Activated CD8-positive, alpha-beta memory T cell treated with anti-CD3 and anti-CD28 coated beads, Interleukin-2, amount 50 U/mL, for 1 hour (primary cell): ENCODE results near the gene URB2.
A peak's percentile ranks its signal among the peaks of the same experiment; 100 is the strongest.

ENCODE experiments used
- DNase-seq: peaks from one replicate; pipeline ENCODE4 v3.0.0-alpha.2; 2020; ENCODE audit errors: extremely low read depth

URB2 gene

DNA sequence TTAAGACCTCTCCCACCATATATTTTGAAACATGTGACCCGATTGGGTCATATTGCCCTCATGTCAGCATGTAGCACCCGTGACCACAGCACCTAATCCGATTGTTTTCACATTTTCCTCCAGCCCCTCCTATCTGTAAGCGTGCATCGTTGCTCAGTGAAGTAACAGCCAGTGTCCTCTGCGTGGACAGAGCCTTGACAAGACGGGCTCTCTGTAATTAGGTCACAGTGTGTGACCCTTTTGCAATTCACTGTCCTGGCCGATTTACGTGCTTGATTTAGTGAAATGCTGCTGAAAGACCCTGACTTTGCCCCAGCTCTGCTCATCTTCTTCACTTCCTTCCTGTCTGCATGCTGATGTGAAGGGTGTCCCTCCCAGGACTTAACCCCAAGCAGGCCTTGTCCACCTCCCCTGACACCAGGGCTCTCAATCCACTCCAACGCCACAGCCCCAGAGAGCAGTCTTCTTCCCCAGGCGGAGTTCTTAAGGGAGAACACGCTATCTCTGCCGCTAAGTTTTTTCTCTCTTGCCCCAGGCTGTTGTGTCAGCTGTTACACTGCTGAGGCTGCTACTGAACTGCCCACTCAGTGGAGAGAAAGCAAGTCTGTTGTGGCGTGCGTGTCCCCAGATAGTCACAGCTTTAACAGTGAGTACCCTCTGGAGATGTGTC lies 19.4 kb downstream of the URB2 start:
- no peak for DNase-seq

DNA sequence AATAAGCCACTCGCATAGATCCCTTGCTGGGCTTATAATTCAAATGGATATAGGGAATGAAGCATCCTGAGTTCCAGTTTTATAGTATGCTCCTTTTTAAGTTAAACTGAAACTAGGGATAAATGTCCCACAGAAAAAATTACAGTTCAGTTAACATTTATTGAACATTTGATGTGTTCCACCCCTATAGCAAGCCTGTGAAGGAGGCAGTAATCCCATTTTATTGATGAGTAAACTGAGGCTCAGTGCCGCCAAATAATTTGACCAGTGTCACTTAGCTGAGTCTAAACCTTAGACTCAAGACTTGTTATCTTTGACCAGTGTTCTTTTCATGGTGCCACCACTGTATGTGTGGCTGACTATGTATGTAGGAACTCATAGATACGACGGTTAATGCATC lies 22.4 kb downstream of the URB2 start:
- DNase-seq, result no peak

DNA sequence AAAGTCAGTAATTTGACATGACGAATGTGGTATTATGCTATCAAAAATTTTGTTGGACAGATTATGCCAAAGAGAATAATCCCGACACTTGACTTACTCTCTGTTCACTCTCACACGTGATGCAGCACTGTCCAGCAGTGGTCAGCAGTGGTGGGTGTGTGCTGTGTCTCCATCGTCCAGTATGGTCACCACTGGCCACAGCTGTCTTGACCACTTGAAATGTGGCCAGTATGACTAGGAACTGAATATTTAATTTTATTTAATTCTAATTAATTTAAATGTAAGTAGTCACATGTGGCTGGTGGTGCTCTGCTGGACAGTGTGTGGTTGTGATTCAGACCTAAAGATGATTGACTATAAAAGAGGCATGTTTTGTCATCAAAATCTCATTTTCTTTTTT lies 24.0 kb downstream of the URB2 start:
- no peak for DNase-seq

DNA sequence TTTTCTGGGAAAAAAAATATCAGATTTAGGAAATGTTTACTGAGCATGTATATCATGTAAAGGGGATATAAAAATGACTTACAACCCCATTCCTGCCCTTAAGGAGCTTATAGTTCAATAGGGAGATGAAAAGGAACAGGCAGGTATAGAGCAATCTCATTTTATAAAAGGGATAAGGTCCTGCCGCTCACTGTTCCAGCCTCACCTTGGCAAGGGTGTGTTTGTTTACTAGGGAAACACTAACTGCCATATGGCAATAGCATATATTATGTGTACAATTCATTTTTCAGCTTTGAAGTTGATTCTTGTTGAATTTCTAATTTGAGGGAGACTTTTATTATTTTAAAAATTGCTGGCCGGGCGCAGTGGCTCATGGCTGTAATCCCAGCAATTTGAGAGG lies 25.5 kb downstream of the URB2 start:
- DNase-seq, result no peak

DNA sequence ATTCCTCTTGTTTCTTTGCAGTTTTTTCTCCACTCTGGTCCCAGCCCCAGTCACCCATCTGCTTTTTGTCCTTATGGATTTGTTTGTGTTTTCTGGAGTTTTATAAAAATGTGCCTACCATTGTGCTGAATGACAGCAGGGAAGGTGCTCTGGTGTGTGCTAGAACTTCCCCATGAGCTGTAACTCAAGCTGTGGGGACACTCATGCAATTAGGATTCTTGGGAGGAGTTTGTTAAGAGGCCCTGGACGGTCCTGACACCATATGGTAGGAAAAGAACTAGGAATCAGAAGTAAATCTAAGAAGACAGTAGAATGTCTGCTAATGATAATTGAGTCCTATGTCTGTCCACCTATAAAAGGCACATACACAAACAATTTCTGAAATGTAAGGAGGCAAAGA lies 27.4 kb downstream of the URB2 start:
- DNase-seq, result no peak

DNA sequence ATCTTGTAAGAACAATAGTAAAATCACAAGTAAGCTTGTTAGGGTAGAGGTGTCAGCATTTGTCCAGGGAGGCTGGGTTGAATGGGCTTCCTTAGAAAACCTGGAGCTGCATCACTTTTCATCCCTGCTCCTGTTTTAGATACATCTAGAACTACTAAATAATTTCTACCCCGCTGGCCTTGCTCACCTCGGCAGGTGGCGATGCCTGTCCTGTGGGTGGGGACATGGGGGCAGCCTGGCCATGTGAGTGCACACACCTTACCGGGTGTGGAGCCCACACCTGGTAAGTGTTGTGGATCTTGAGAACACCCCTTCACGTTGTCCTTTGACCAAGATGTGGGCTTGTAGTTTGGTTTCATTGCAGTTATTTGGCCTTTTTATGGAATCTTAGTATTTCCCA lies 29.7 kb downstream of the URB2 start:
- no peak for DNase-seq

DNA sequence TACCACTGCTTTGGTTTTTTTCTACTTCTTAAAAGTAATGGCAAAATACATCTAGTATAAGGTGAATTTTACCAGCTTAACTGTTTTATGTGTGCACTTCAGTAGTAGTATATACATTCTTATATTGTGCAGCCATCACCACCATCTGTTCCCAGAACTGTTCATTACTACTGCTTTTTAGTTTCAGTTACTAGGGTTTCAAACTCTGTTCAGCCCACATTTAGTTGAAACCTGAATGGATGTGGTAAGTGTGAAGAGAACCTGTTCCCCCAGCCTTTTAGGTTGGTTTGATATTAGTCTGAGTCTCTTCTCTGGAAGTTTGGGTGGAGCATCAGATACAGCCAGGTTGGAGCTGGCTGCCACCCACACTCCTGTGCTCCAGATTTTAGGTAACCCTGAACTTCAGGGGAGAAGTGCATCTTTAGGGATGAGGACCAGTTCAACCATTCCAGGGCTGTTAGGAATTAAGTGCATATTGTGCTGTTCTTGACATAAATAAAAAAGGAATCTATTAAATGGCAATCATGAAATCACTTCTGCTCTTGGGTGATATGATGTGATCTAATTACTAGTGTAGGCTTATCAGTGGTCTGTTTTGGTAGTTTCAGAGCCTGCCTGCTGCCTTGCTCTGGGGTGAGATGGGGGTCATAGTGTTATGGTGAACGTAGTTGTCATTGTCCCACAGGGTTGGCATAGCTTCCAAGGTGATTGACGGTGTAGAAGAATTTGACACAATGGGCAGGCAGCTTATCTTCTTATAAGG lies 32.1 kb downstream of the URB2 start:
- DNase-seq, result no peak

DNA sequence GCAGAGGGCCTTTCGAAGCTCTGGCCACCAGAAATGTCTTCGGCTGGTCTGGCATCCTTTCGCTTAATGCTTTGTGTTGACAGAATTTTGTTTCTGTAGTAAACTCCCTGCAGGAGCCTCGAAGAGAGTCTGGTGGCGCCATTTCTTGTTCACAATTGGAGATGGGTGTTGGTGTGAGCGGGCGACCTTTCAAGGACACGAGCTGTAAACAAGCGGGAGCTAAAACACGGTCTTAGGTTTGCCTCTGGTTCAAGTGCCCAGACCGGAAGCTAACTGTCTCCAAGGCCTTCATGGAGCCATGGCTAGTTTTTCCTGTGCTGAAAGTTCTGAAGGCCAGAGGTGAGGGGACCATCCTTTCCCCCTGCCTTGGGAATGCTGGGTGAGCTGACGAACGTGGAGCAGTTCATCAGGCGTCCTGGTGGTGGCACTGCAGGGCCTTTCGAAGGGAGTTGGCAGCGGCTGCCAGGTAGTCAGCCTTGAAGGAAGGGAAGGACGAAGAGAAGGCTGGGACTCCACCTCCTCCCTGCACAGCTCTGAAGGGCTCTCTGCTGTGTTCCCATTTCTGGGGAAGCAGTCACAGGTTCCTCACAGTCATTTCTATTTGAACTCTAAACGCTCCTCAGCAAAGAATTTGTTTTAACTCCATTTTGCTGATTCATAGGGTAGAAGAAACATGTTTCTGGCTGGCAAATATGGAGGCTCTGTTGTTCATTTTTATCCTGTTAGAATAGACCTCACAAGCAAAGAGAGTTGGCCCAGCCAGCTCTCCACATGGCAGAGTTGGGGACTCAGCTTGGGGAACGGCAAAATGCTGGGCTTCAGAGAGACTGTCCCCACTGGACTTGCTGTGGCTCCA lies 35.2 kb downstream of the URB2 start:
- no peak for DNase-seq

DNA sequence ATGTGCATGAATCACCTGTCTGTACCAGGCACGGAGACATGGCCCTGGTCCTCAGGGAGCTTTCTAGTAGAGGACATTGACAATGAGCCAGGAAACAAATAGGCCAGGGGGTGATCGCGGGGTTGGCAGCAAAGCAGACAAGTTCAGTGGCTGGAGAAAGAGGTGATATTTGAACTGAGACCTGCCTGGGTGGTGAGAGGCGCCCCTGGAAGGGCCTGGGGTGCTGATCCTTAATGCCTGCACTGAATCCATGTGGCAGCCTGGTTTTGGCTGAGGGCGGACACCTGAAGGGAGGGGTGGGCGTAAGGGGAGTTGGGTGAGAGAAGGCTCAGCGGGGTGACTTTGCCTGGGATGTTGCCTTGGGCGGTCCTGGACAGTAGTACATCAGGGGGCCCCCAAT lies 35.9 kb downstream of the URB2 start:
- no peak for DNase-seq

DNA sequence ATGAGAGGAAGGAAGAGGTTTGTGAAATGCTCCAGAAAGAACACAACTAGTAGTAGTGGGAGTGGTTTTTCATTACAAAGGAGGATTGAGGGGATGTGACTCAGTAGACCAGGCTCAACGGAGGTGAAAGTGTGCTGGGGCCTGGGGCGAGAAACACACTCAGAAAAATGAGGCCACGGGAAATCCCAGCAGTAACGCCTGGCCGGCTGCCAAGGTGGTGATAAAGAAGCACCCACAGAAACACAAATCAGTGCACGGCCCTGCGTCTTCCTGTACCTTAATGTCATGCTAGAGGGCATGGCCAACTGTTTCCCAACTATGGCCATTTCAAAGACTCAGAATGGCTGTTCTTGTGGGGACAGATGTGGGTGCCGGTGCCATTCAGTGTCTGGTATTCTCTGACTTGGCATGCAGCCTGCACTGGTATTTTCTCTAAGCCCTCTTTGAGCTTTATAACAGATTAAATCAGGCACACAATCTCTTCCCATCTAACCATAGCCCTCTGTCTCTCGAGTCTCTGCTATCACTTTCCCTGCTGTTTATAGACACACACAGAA lies 38.2 kb downstream of the URB2 start:
- peak; percentile 33 for DNase-seq

DNA sequence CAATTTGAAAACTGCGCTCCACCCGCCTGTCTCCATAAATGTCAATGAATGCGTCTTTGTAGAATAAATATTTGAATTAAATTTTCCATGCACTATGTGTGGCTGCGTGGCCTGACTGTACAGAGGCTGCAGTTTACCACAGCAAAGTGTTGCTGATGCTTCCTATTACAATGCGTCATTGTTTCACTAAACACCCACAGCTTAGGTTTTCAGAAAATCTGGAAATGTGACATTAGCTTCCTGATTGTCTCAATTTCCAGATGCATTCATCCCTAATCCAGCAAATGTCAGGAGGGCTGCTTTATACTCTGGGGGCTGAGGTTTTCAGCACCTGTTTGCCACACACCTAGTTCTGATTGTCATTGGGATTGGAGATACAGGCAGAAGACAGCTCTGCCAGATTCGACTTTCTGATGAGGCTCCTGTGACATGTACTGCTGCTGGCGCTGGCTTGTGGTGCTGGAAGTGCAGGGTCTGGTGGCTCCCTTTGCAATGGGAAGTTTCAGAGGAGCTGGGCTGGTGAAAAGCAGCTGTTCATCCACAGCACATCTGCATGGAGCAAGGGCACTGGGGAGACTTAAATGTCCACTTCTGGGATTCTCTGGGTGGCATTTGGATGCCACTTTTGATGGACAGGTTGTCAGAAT lies 40.0 kb downstream of the URB2 start:
- no peak for DNase-seq

DNA sequence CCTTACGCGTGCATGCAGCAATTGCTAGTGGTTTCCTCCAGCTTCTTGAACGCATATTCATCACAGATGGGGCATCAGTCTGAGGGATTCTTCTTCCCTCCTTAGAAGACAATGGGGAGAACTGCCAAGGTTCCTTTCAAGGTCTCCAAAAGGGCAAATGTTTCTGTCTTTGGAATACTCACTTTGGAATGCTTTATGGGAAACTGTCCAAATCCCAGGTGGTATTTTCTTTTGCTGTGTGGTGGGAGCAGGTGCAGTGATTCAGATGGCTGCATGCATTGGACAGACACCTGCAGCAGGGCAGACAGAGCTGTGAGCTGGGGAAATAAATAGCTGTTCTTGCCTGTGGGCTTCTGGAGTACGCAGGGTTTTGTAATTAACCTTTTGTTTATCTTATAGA lies 40.5 kb downstream of the URB2 start:
- DNase-seq, result no peak

DNA sequence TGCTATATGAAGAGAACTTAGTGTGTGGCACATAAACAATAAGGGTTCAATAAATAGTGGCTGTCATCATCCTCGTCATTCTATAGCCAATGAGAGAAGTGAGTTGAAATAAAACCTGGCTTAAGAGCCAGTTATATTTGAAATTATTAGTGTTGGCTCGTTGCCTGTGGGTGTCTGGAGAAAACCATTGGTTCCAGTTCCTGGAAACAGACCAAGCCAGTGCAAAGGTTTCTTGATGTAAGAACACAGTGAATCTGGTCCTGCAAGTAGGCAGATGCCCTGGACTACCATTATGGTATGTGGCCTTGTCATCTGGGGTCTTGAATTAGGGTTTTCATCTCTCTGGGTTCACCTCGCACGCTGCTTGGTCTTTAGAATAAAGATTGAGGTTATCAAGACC lies 43.3 kb downstream of the URB2 start:
- no peak for DNase-seq

DNA sequence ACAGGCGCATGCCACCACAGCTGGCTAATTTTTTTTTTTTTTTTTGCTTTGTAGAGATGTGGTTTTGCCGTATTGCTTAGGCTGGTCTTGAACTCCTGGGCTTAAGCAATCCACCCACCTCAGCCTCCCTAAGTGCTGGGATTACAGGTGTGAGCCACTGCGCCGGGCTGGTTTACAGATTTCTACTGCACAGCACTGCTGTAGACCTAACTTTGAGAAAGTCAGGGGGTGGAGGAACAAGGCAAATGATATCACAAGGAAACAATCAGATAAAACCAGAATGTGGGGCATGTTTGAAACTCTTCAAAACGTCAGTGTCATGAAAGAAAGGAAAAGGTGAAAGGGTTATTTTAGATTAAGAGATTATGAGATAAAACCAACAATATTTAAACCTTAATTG lies 45.3 kb downstream of the URB2 start:
- DNase-seq, result no peak

DNA sequence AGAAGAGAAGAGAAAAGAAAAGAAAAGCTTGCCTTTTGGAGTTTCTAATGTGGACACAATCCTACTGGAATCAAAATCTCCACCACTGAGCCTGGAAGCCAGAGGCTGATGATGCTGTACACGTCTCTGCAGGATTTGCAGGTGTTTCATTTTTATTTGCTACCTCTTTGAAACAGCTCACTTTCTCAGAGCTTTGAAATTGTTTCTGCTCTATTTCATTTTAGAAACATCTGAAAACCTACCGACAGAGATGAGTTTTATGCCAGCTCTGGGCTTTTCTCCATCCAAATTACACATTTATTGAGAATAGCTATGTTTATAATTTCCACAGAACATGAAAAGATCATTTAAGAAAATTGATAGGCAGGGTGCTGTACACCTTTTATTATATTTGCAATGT lies 46.2 kb downstream of the URB2 start:
- no peak for DNase-seq

DNA sequence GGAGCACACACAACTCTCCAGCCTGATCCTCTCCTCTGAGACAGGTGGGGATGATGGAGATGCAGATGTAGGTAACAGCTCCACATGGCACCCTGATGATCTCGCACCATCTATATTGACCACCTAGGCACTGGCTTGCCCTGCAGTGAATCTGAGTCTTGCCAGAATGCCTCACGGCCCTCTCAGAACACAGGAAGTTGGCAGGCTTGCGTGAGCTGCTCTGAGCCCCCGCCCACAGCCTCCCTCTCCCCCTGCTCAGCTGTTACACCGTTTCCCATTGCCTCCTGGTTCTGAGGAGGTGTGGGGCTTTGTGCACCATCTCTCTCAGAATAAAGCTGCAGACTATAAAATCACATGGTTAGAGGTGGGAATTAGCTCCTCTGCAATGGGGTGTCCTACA lies 48.0 kb downstream of the URB2 start:
- no peak for DNase-seq

DNA sequence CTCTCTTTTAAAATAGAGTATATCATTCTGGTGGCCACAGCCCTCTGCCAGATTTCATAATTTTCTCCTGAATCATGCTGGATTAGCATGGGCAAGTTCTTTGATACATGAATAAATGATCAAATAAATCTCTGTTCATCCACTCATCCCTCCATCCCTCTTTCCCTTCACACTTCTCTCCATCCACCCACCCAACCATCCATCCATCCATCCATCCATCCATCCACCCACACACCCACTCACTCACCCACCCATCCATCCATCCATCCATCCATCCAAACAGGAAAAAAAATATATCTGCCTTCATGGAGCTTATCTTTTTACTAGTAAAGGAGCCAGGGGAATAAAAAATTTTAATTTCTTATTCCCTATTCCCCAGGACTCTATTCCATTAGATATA lies 49.3 kb downstream of the URB2 start:
- no peak for DNase-seq

DNA sequence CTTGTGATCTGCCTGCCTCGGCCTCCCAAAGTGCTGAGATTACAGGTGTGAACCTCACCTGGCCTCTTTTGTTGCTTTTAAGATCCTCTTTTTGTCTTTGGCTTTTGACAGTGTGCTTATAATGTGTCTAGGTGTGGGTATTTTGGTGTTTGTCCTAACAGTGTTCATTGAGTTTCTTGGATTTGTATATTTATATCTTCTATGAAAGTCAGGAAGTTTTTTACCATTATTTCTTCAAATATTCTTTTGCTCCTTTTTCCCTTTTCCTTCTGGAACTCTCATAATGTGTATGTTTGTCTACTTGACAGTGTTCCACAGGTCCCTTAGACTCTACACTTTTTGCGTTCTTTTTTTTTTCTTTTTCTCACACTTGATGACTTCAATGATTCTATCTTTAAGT lies 59.1 kb downstream of the URB2 start:
- no peak for DNase-seq

DNA sequence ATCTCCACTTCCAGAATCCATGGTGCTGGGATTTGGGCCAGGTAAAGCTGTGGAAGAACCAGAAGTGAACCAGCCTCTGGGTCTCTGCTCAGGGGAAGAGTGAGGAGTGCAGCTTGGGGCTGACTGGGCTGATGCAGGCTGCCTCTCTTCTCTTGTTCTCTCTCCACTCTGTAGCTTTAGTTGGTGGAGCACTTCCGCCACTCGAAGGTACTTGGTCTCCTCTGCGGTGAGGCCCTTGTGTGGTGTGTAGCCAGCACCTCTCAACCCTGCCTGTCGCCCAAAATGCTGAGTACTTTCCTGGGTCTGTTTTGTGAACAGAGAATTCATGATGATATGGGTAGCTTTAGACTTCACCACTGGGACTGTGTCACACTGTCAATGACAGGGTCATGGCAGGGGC lies 63.2 kb downstream of the URB2 start:
- no peak for DNase-seq

DNA sequence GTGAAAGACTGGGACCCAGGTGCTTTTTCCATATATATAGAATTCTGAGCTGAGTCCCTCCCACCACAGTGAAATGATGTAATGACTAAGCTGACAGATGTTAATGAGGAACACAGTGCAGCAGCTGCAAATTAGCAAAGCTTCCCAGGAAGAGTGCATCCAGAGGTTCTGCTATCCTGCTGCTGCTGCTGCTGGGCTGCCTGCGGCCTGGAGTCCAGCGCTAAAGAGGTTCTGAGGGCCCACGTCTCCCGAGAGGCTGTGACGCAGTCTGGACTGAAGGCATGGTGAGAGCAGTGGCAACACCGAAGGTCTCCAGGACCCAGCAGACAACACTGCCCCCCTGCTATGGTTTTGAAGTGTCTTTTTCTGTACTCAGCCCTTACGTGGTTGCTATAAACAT lies 63.9 kb downstream of the URB2 start:
- no peak for DNase-seq

DNA sequence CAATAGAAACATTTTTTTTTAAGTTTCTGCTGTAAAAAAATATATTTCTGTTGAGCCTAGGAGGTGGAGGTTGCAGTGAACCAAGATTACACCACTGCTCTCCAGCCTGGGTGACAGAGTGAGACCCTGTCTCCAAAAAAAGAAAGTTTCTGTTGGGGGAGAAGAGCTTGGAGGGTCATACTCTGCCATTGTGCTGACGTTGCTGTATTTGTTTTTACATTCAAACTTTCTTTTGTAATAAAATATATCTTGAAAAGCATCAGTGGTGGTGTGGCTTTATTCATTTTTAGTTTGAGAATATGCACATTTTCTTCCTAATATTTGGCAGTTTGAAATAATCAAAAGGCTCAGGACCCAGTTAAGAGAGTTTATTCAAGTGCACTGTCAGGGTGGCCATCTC lies 64.6 kb downstream of the URB2 start:
- DNase-seq, result no peak

DNA sequence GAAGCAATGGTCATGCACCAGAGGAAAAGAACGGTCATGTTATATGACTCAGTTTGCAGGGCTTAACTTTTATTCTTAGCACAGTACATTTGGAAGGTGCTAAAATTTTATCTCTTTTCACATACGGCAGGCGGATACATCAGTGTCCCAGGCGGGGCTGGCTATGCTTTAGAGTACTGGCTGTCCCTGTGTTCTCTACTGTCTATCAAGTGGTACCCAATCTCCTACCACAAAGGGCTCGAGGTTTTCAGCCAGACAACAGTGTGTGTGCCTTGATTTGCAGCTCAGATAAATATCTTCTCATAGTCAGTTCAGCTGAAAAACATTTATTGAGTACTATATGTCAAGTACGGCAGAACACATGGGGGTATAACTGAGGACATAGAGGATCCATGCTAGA lies 65.3 kb downstream of the URB2 start:
- DNase-seq, result no peak
